G401.6 (cell line): ENCODE measurements around the gene PLEKHM2.

Experiments
- FAIRE-seq: peaks from 2 replicates; lab custom pipeline; 2012; peaks lifted over from hg19 to GRCh38; lab: Jason Lieb, UNC

PLEKHM2 gene

DNA sequence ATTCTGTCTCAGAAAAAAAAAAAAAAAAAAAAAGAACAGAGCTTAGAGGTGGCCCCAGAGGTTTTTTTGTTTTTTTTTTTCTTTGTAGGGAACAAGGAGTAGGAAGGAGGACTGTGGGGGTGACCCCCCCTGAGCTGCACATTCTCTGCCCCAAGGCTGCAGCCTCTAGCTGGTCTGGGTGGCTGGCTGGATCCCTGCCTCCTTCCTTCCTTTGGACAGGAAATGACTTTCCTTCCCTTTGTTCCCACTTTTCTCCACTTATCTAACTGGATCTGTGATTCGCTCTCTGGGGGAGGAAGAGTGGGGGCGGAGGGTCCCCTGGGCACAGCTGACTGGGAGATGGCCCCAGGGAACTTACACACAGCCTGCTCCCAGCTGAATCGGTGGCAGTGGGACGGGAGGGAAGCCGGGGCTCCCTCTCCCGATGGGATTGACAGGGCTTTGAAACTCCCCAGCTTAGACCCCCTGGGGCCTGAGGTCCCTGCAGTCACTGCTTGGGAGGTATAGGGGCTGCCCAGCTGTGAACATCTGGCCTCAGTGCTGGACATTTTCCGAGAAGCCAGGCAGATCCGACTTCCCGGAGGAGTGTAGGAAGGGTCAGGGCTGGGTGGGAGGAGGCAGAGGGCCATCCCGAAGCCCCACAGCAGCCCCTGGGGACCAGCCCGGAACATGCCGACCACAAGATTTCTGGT is 76.5 kb downstream of the PLEKHM2 start:
- FAIRE-seq = no peak

- FAIRE-seq = peak; percentile 13
Measured at GRCh38 chr1:15761366-15762128, 77.4 kb downstream of the PLEKHM2 start.

DNA sequence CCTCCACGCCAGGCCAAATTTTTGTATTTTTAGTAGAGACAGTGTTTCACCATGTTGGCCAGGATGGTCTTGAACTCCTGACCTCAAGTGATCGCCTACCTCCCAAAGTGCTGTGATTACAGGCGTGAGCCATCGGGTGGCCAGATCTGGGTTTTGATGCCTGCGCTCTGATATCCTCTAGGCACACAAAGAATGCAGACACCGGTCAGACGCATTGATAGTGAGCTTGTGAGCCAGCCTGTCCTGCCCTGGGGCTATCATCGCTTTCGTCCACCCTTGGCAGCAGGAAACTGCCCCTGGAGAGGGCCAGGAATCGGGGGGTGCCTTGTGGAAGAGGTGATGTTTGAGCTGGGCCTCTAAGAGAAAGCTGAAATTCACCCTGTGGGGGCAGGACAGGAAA is 78.4 kb downstream of the PLEKHM2 start:
- FAIRE-seq = no peak

DNA sequence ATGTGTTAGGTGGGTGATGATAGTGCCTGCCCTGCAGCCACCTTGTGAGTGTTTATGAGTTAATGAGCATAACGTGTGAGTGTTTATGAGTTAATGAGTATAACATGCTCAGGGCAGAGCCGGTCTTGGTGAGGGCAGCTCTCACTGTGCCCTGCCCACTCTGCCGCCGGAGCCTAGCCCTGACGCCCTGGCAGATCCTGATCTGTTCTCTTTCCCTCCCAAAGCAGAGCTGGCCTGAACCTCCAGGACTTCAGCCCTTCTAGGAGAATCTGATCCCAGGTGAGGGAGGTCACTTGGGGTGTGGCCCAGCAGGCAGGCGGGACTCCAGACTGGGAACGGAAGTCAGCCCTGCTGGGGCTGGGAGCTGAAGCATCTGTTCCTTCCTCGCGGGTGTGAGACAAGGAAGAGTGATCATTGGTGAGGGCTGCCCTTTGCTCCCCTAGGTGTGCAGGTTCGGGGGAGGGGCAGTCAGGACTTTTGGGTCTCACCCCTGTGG is 80.2 kb downstream of the PLEKHM2 start:
- FAIRE-seq = no peak

- no peak for FAIRE-seq
Measured at GRCh38 chr1:15764890-15765289, 80.8 kb downstream of the PLEKHM2 start.

- no peak for FAIRE-seq
Measured at GRCh38 chr1:15765495-15766194, 81.5 kb downstream of the PLEKHM2 start.

GRCh38 chr1:15767941-15768340 is 83.8 kb downstream of the PLEKHM2 start:
- no peak for FAIRE-seq

- FAIRE-seq = no peak
Measured at GRCh38 chr1:15768388-15768787, 84.3 kb downstream of the PLEKHM2 start.

DNA sequence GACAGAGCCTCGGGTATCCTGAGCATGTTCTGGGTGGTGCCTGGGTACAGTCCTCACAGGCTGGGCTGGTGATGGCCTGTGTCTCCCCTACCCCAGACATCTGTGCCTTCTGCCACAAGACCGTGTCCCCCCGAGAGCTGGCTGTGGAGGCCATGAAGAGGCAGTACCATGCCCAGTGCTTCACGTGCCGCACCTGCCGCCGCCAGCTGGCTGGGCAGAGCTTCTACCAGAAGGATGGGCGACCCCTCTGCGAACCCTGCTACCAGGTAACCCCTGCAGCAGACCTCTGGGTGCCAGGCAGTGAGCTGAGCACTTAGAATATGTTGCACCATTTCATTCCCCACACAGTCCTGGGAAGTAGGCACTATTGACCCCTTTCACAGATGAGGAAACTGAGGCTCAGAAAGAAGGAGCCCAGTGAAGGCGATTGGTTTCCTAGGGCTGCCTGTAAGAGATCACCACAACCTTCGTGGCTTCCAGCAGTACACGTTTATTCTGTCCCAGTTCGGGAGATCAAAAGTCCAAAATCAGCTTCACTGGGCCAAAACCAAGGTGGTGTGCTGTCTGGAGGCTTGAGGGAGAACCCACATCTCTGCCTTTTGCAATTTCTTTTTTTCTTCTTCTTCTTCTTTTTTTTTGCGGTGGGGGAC is 86.3 kb downstream of the PLEKHM2 start:
- FAIRE-seq = no peak

DNA sequence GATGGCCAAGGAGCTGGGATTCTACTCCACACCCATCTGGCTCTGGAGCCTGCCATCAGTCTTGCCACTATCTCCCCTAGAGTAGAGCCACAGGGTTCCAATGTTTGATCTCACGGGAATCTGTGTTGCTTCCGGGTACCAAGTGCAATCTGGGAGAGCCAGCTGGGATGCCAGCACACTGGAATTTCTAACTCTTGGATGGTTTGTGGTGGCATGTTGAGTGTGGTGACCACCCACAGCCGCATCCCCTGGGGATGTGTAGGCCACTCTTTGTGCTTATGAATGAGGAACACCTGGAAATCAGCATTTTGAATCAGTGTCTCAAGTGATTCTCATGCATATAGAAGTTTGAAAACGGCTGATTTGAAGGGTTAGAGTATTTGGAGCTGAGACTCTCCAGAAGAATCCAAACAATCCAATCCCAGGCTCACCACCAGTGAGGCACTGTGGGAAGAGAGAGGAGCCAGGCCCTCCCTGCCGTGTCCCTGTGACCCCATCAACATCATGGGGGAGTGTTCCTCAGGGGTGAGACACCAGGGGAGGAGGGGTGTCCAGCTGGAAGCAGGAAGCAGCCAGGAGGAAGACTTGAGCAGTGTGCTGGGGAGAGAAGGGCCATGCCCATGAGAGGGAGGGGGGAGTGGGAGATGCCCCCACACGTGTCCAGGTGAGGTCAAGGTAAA is 87.9 kb downstream of the PLEKHM2 start:
- no peak for FAIRE-seq

DNA sequence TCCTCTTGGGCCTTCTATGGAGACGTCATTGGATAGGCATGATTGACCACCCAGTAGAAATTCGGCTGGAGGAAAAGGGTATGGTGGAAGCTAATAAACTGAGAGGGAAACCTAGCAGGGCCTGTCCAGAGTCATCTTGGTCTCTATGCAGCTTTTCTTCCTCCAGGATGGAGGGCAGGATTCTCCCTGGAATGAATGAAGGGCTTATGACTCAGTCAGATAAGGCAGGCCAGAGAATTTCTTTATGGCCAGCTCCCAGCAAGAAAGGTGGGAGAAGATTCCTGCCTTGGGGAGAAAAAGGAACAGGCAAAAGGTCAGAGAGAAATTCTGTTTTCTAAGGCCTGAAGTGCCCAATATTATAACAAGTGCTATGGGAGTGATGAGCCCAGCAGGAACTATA is 91.6 kb downstream of the PLEKHM2 start:
- FAIRE-seq = no peak

- FAIRE-seq = no peak
Measured at GRCh38 chr1:15777909-15778707, 94.0 kb downstream of the PLEKHM2 start.
